ENCODE data around the gene SLC6A18.

SLC6A18 gene

GRCh38 chr5:1213508-1214162 lies 11.5 kb upstream of the SLC6A18 start:
- Histone ChIP-seq H3K27ac (no peak overlapping the region), H3K4me3 (no peak overlapping the region), H3K4me1 (no peaks in the 10 kb centered on the region), H3K9me3 (no peaks in the 10 kb centered on the region), H3K27me3 (peaks cover 0 to 20% of the 10 kb centered on the region in 2 donors), H3K36me3 (no peaks in the 10 kb centered on the region)
- TF ChIP-seq CTCF (IDR thresholded peaks at IDR 0.05): no peak
- intact Hi-C loops (cut with DNase I; ENCODE audit: low total_unique reads): no loop called here
- no peak for DNase-seq

- intact Hi-C loops (cut with DNase I; ENCODE audit: low total_unique reads): no loop called here
- no peaks in the 10 kb centered on the region for H3K36me3 ChIP-seq
- no peaks in the 10 kb centered on the region for H3K4me1 ChIP-seq
- DNase-seq: no peak
- TF ChIP-seq CTCF (IDR thresholded peaks at IDR 0.05): no peak
- no peak overlapping the region for H3K27ac ChIP-seq
- H3K4me3 ChIP-seq: no peak overlapping the region
- H3K9me3 ChIP-seq: no peaks in the 10 kb centered on the region
- peaks cover 0 to 21% of the 10 kb centered on the region in 2 donors for H3K27me3 ChIP-seq
These were observed 10.8 kb upstream of the SLC6A18 start for GRCh38 chr5:1214163-1214935.

- Histone ChIP-seq H3K9me3 (no peaks in the 10 kb centered on the region), H3K4me1 (no peaks in the 10 kb centered on the region), H3K36me3 (no peaks in the 10 kb centered on the region), H3K4me3 (no peak overlapping the region), H3K27ac (no peak overlapping the region), H3K27me3 (peaks cover 0 to 22% of the 10 kb centered on the region in 2 donors)
- no peak for TF ChIP-seq CTCF (IDR thresholded peaks at IDR 0.05)
- intact Hi-C loops (cut with DNase I; ENCODE audit: low total_unique reads): loop anchor here (5.0 kb wide), 1 partner anchor 648 kb away; no protein-coding TSS in a partner anchor
- DNase-seq: no peak
These were observed 10.3 kb upstream of the SLC6A18 start for GRCh38 chr5:1214936-1215220.

- intact Hi-C loops (cut with DNase I; ENCODE audit: low total_unique reads): loop anchor here (5.0 kb wide), 1 partner anchor 648 kb away; no protein-coding TSS in a partner anchor
- Histone ChIP-seq H3K4me3 (no peak overlapping the region), H3K4me1 (no peaks in the 10 kb centered on the region), H3K9me3 (no peaks in the 10 kb centered on the region), H3K27ac (no peak overlapping the region), H3K27me3 (peaks cover 0 to 22% of the 10 kb centered on the region in 2 donors), H3K36me3 (no peaks in the 10 kb centered on the region)
- TF ChIP-seq CTCF (IDR thresholded peaks at IDR 0.05): no peak
- DNase-seq: no peak
These were observed 9.7 kb upstream of the SLC6A18 start for GRCh38 chr5:1215320-1216096.

GRCh38 chr5:1216211-1216917 lies 8.8 kb upstream of the SLC6A18 start:
- H3K4me1 ChIP-seq: no peaks in the 10 kb centered on the region
- intact Hi-C loops (cut with DNase I; ENCODE audit: low total_unique reads): loop anchor here (5.0 kb wide), 1 partner anchor 649 kb away; no protein-coding TSS in a partner anchor
- DNase-seq: no peak
- peaks cover 0 to 18% of the 10 kb centered on the region in 2 donors for H3K27me3 ChIP-seq
- H3K9me3 ChIP-seq: no peaks in the 10 kb centered on the region
- no peak overlapping the region for H3K4me3 ChIP-seq
- H3K27ac ChIP-seq: no peak overlapping the region
- H3K36me3 ChIP-seq: no peaks in the 10 kb centered on the region
- TF ChIP-seq CTCF (IDR thresholded peaks at IDR 0.05): no peak
